SK-MEL-5 (cell line): Measurements from ENCODE around the gene PLOD3. TPM values are rescaled to one million over a fixed set of nuclear protein-coding genes. Genes with fewer than 3 reads are reported as not detected.
"Not testable (repeated sequence)": the region's sequence is repeated elsewhere in the genome, so short reads cannot be mapped to it uniquely, and the experiment has no call there.

Experiments
- DNase-seq: peaks from one replicate; pipeline ENCODE4 v3.0.0-alpha.2; 2016; ENCODE audit warnings: low read depth, low spot score
- in situ Hi-C: cut with HindIII; loops from 2 replicates; pipeline ENCODE4 v1.10.0; 2016; ENCODE audit warnings: low sequenced_read_pairs, high pct_unique_total_duplicates, low pct_unique_long_range_greater_than_20kb
- total RNA-seq: library from RNA; depleted of rRNA; stranded (reverse); fragments of >200 nt; shearing (Covaris generic); gene quantifications from 2 replicates; pipeline ENCODE4 v1.2.3, GENCODE V29; 2014

PLOD3 gene
- total RNA-seq, 1 experiment from 2014 or later = 275 TPM

- in situ Hi-C loops = no loop called here
- DNase-seq = no peak
Measured at GRCh38 chr7:101200862-101201599, 16.4 kb downstream of the PLOD3 start, which contains the start of gene MOGAT3. Gene MOGAT3, minus strand, starts transcription at chr7:101201036. Its CDS starts 182 bp downstream, at chr7:101200854.

DNA sequence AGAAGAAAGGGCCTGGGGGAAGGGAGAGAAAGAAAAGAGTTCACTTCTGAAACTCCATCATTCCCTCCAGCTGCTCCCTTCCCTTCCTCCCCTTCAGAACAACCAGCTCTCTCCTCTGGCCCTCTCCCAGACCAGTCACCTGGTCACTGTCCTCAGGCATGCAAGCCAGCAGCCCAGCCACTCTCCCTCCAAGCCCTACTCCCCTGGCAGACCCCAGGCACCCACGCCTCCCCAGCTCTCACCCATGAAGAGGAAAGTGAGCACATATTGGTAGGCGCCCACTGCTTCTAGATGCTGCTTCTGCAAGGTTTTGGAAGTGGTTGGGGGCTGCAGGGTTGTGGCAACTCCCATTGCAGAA, 16.9 kb downstream of the PLOD3 start:
- no peak for DNase-seq
- in situ Hi-C loops = no loop called here

- in situ Hi-C loops, DNase-seq: not testable (repeated sequence)
Measured at GRCh38 chr7:101199522-101199921, 17.9 kb downstream of the PLOD3 start.

DNA sequence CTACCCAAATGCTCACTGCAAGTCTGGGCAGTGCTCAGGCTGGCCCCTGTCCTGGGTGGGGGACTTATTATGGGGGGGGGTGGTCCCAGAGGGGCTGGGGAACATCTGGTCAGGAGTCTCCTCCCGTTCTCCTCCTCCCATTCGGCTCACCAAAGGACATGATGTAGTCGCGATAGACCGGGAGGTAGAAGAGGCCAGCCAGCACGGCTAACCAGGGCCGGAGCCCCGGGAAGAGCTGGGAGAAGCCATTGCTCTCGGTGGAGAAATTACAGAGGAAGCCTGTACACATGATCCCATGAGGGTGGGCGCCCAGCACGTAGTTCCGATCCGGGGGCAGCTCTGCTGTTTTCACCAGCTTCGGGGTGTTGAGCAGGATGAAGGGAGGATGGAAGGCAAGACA, 18.9 kb downstream of the PLOD3 start:
- in situ Hi-C loops = no loop called here
- no peak for DNase-seq

GRCh38 chr7:101197991-101198390, 19.4 kb downstream of the PLOD3 start:
- no peak for DNase-seq
- in situ Hi-C loops = no loop called here

GRCh38 chr7:101195884-101196283, 21.5 kb downstream of the PLOD3 start:
- no peak for DNase-seq
- in situ Hi-C loops = no loop called here

DNA sequence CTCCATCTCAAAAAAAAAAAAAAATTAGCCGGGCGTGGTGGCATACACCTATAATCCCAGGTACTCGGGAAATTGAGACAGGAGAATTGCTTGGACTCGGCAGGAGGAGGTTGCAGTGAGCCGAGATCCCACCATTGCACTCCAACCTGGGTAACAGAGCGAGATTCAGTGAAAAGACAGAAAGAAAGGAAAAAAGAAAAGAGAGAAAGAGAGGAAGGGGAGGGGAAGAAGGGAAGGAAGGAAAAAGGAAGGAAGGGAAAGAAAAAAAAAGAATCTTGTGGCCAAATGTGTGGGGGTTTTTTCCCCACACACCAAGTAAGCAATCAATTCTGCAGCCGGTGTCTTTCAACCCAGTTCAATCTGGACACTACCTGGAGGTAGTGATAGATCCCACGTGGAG, 28.3 kb downstream of the PLOD3 start:
- in situ Hi-C loops = no loop called here
- no peak for DNase-seq

DNA sequence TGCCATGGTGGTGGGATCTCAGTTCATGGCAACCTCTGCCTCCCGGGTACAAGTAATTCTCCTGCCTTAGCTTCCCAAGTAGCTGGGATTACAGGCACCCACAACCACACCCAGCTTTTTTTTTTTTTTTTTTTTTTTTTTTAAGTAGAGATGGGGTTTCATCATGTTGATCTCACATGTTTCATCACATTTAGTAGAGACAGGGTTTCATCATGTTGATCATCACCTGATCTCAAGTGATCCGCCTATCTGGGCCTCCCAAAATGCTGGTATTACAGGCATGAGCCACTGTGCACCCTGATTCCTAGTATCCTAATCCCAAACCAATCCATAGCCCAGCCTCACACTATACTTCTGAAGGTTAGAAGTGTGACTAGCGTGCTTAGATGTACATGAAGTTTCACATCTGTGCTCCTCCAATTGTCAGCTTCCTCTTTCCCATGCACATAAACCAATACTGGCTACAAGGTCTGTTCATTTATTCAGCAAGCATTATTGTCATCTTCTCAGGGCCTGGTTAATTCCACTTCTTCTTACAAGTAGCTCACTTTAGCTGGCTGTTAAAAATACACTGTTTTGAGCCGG, 30.4 kb downstream of the PLOD3 start:
- in situ Hi-C loops = no loop called here
- DNase-seq = peak; percentile 80

- no peak for DNase-seq
- in situ Hi-C loops = no loop called here
Measured at GRCh38 chr7:101186194-101186593, 31.2 kb downstream of the PLOD3 start.

DNA sequence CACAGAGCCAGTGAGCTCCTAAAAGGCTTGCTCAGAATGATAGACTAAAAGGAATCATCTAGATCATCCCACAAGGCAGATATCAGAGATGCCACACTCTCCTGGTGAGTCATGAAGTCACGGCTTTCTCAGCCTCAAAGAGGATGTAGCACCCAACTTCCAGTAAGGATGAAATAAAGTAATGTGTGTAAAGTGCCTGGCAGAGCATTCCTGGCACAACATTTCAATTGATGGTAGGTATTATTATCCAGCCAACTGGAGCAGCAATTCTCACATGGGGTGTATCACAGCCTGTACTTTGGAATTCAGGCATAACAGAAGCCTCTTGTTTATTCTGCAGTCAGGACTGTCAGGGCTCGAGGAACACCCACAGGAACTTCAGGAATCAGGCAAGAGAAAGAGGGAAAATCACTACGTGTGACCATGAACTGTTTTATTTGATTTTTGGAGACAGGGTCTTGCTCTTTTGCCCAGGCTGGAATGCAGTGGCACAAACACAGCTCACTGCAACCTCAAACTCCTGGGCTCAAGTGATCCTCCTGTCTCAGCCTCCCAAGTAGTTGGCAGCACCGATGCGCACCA, 32.0 kb downstream of the PLOD3 start:
- in situ Hi-C loops = no loop called here
- peak; percentile 99 for DNase-seq

DNA sequence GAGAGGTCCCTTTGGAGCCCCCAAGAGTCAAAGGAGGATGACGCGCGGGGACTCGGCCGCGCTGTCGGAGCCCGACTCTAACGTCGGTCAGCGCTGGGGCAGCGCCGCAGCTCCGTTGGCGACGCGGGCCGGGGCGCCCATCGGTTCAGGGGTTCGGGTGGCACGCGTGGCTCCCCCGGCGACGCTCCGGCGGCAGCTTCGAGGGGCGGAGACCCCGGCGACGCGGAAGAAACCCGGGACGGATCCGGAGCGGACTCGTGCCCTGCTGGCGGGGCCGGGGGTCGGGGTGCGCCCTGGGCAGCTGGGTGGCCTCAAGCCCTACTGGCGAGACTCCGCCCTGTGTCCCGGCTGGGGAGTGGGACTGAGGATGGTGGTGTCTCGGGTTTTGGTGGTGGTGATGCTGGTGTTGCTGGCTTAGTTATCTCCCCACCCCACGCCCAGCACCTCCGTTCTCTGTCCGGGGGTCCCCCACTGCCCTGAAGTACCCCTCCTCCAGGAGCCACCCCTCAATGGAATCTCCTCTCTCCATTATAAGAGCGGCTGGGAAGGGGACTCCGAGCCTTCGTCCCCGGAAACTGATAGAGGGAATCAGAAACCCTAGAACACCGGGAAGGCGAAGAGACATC, 37.1 kb downstream of the PLOD3 start, which contains the start of gene NAT16:
NAT16 (minus strand) TSS at position 164 of the 626 bp plus-strand sequence. CDS start 5,486 bp downstream, outside the sequence.
- in situ Hi-C loops = no loop called here
- DNase-seq = no peak

DNA sequence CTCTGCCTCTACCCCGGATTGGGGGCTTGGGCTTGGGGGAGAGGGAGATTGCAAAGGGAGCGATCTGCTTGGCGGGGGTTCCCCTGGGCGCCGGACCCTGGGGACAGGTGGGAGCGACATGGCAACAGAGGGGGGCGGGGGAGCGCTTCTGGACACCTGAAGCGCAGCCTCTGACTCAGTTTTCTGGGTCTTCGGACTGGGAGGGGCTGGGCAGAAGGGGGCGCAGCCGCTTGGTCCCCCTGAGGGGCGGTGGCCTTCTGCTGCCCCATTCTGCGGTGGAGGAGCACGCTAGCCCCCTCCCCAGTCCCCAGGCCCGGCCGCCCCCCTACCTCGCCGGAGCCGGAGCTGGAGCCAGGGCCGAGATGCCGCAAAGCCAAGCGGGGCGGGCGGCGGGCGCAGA, 37.7 kb downstream of the PLOD3 start:
- no peak for DNase-seq
- in situ Hi-C loops = no loop called here

DNA sequence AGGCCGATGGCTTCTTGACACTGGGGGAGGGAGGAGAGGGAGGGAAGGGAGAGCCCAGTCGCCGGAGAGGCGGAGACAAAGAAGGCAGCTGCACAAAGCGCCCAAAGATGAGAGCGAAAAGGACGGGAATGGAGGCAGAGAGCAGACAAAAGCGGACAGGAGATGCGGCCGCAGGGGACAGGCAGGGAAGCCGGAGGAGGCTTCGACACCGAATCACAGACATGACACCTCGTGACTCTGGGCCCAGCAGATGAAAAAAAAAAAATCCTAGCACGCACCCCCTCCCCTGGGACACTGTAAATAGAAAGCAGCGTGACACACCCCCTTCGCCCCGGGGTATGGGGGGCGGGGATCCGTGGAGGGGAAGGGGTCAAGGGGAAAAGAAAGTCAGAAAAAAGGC, 38.3 kb downstream of the PLOD3 start:
- in situ Hi-C loops = no loop called here
- DNase-seq = peak; percentile 78

GRCh38 chr7:101177644-101178043, 39.7 kb downstream of the PLOD3 start:
- in situ Hi-C loops = no loop called here
- DNase-seq = peak; percentile 71

DNA sequence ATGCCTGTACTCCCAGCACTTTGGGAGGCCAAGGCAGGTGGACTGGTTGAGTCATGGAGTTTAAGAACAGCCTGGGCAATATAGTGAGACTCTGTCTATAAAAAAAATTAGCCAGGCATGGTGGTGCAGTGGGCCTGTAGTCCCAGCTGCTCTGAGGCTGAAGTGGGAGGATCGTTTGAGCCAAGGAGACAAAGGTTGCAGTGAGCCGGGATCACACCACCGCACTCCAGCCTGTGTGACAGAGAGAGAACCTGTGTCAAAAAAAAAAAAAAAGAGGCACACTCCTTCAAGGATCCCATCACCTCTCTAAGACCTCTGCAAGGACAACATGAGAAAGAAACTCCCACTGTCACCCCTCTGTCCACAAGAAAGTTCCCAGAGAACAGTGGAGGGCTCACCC, 41.7 kb downstream of the PLOD3 start:
- in situ Hi-C loops = no loop called here
- no peak for DNase-seq

- no peak for DNase-seq
- in situ Hi-C loops = no loop called here
Measured at GRCh38 chr7:101174322-101174854, 43.0 kb downstream of the PLOD3 start.

- in situ Hi-C loops = no loop called here
- DNase-seq = no peak
Measured at GRCh38 chr7:101173752-101174244, 43.6 kb downstream of the PLOD3 start.
